Loucy (cell line): Measurements from ENCODE around the gene CYP4F11.

Source experiments
- CTCF ChIP-seq: fragments of 200-600 bp; sonication (generic); conservative IDR thresholded peaks from 2 replicates; pipeline ENCODE4 v1.5.1; 2014; ENCODE audit warnings: mild to moderate bottlenecking, antibody characterized with exemption, low read length
- EZH2phosphoT487 ChIP-seq: fragments of 200-600 bp; IDR thresholded peaks from 2 replicates; pipeline ENCODE4 v1.6.1; 2018; ENCODE audit warnings: antibody characterized with exemption, mild to moderate bottlenecking, moderate library complexity, borderline replicate concordance

GRCh38 chr19:15915109-15915508 lies 19.2 kb downstream of the CYP4F11 start:
- TF ChIP-seq CTCF (no peak), EZH2phosphoT487 (no peak)
